HepG2 (cell line): ENCODE results near the gene RPL26. TPM values are rescaled to one million over a fixed set of nuclear protein-coding genes. Genes with fewer than 3 reads are reported as not detected.

Experiments
- ARHGAP35 ChIP-seq: sonication (generic); formaldehyde crosslinking; IDR thresholded peaks from 2 replicates; pipeline ENCODE4 v1.9.0; 2022; ENCODE audit warnings: mild to moderate bottlenecking, inconsistent platforms, moderate library complexity, missing genetic modification reagents, borderline replicate concordance
- ARID2 ChIP-seq: sonication (generic); formaldehyde crosslinking; IDR thresholded peaks from 2 replicates; pipeline ENCODE4 v1.8.1; 2022; ENCODE audit warnings: mild to moderate bottlenecking, missing genetic modification reagents, borderline replicate concordance
- ATM ChIP-seq: fragments of 450-650 bp; IDR thresholded peaks from 2 replicates; pipeline ENCODE4 v1.7.1; 2017; ENCODE audit warnings: mild to moderate bottlenecking, borderline replicate concordance
- FIP1L1 ChIP-seq: fragments of 200-400 bp; formaldehyde crosslinking; IDR thresholded peaks from 2 replicates; pipeline ENCODE4 v1.6.1; 2018; ENCODE audit warnings: low read depth, mild to moderate bottlenecking, low read length, moderate library complexity, borderline replicate concordance; ENCODE audit not compliant: insufficient read depth
- FOSL2 ChIP-seq: sonication (generic); formaldehyde crosslinking; IDR thresholded peaks from 2 replicates; pipeline ENCODE4 v1.4.0; 2020; ENCODE audit warnings: missing genetic modification reagents
- MAFF ChIP-seq: IDR thresholded peaks from 2 replicates; pipeline ENCODE4 v1.6.1; 2011; ENCODE audit warnings: low read depth, low read length, improper control_type of control experiment
- MED1 ChIP-seq: sonication (generic); formaldehyde crosslinking; IDR thresholded peaks from 2 replicates; pipeline ENCODE4 v1.4.0; 2020; ENCODE audit warnings: missing genetic modification reagents
- RBM39 ChIP-seq: fragments of 200-400 bp; formaldehyde crosslinking; IDR thresholded peaks from one replicate; pipeline ENCODE4 v1.6.1; 2018; ENCODE audit warnings: antibody characterized with exemption, mild to moderate bottlenecking, low read depth, low read length; ENCODE audit not compliant: poor library complexity, severe bottlenecking
- REPIN1 ChIP-seq: sonication (generic); formaldehyde crosslinking; IDR thresholded peaks from 2 replicates; pipeline ENCODE4 v1.8.0; 2022; ENCODE audit warnings: missing genetic modification reagents, low read depth, mild to moderate bottlenecking, borderline replicate concordance
- U2AF2 ChIP-seq: fragments of 200-400 bp; formaldehyde crosslinking; IDR thresholded peaks from 2 replicates; pipeline ENCODE4 v1.6.1; 2017; ENCODE audit warnings: low read depth, mild to moderate bottlenecking, low read length
- ZFAT ChIP-seq: sonication (generic); formaldehyde crosslinking; conservative IDR thresholded peaks from 2 replicates; pipeline ENCODE4 v1.8.1; 2023; ENCODE audit warnings: missing genetic modification reagents, inconsistent platforms
- ZFY ChIP-seq: sonication (generic); formaldehyde crosslinking; IDR thresholded peaks from 2 replicates; pipeline ENCODE4 v1.4.0; 2020; ENCODE audit warnings: missing genetic modification reagents
- ZNF264 ChIP-seq: sonication (generic); formaldehyde crosslinking; IDR thresholded peaks from 2 replicates; pipeline ENCODE4 v1.4.0; 2020; ENCODE audit warnings: missing genetic modification reagents
- ZNF30 ChIP-seq: sonication (generic); formaldehyde crosslinking; IDR thresholded peaks from 2 replicates; pipeline ENCODE4 v1.5.0; 2020; ENCODE audit warnings: mild to moderate bottlenecking, missing genetic modification reagents
- ZNF496 ChIP-seq: sonication (generic); formaldehyde crosslinking; IDR thresholded peaks from 2 replicates; pipeline ENCODE4 v1.8.1; 2023; ENCODE audit warnings: mild to moderate bottlenecking, moderate library complexity, missing genetic modification reagents; ENCODE audit not compliant: insufficient replicate concordance
- ZNF652 ChIP-seq: IDR thresholded peaks from 2 replicates; pipeline ENCODE4 v1.6.1; 2016; ENCODE audit warnings: low read depth, borderline replicate concordance
- polyA plus RNA-seq, 8 experiments: library from polyadenylated mRNA; depleted of rRNA in 3 of 8; stranded (reverse) in 7 of 8; unstranded in 1 of 8; fragments of >200 nt; fragmentation: Illumina TruSeq in 4 of 8; extraction: Trizol in 4 of 8; gene quantifications; 2 replicates each; pipeline versions ENCODE4 v1.2.1 to v1.2.3, GENCODE V29; 2011 to 2016; ENCODE audit warnings: low read depth in 4 of 8, missing spikeins in 1 of 8, mixed read lengths in 1 of 8; ENCODE audit not compliant: insufficient read depth in 1 of 8
- total RNA-seq, 5 experiments: library from RNA; depleted of rRNA; stranded (reverse); fragments of >200 nt; fragmentation: Illumina TruSeq; extraction: Trizol; gene quantifications; 2 replicates each; pipeline ENCODE4 v1.2.3, GENCODE V29; 2016; ENCODE audit warnings: low read depth in 1 of 5
- TF ChIP-seq, protein P1 (sequence below): sonication (generic); formaldehyde crosslinking; IDR thresholded peaks from 2 replicates; pipeline ENCODE4 v1.5.0; 2020; ENCODE audit warnings: mild to moderate bottlenecking, low read depth, missing genetic modification reagents, borderline replicate concordance
- TF ChIP-seq, protein P2 (sequence below): sonication (generic); formaldehyde crosslinking; IDR thresholded peaks from 2 replicates; pipeline ENCODE4 v1.4.0; 2020; ENCODE audit warnings: mild to moderate bottlenecking, low read depth, missing genetic modification reagents
- TF ChIP-seq, protein P3 (sequence below): IDR thresholded peaks from 2 replicates; pipeline ENCODE4 v1.6.1; 2016; ENCODE audit warnings: mild to moderate bottlenecking
- TF ChIP-seq, protein P4 (sequence below): sonication (generic); formaldehyde crosslinking; IDR thresholded peaks from 2 replicates; pipeline ENCODE4 v1.5.1; 2020; ENCODE audit warnings: missing genetic modification reagents, mild to moderate bottlenecking, borderline replicate concordance
- TF ChIP-seq, protein P5 (sequence below): sonication (generic); formaldehyde crosslinking; IDR thresholded peaks from 2 replicates; pipeline ENCODE4 v1.4.0; 2020; ENCODE audit warnings: missing genetic modification reagents; ENCODE audit errors: not compliant biosample characterization
- TF ChIP-seq, protein P6 (sequence below): sonication (generic); formaldehyde crosslinking; IDR thresholded peaks from 2 replicates; pipeline ENCODE4 v1.5.0; 2020; ENCODE audit warnings: missing genetic modification reagents

The RPL26 gene
- total and polyA plus RNA-seq, 2 of the 13 experiments (the other 11 are each of a cell fraction or from before 2014, with no cell fraction given): 2,817 to 3,529 TPM

DNA sequence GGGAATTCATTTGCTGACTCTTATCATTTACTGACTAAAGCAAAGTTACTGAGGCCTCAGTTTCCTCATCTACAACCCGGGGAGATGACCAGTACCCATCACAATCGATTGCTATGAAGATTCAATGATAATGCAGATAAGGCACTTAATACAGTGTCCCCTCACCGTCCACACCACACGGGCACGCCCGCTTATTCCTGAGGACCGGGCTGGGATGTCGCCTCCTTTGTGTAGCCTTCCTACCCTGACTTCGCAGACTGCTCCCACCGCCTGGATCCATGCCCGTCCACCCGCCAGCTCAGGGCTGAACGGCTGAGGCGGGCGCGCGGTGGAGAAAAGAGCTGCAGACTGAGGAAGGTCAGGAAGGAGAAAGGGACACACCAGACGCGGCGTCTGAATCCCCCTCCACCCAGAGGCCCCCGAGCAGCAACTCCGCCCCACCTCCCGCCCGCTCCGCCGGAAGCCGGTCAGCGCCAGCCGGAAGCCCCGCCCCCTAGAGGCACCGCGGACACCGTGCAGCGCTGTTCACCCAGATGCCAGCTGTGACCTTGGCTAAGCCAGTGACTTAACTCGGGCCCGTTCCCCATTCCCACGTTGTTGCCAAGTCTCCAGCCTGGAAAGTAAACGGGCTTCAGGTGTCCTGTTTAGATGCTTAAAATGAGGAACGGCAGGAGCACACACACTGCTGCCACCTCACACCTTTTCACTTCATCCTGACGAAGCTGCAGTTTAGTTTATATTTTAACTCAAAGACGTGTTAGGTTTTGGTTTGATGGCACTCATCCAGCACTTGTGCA lies 6.5 kb downstream of the RPL26 start, which contains the start of gene KRABD2 (continued):
- TF ChIP-seq ZNF30 (CRISPR knock-in tag) (no peak), ATM (no peak), ZNF652 (no peak), ZFAT (CRISPR knock-in tag) (no peak), ZNF496 (no peak), ZNF264 (CRISPR knock-in tag) (0 out of 2 replicates have a peak, but pooled peaks have one; percentile 20), REPIN1 (CRISPR knock-in tag) (peak; percentile 88; the same call in 1 of the 2 replicates), MAFF (no peak), U2AF2 (no peak), ZFY (0 out of 2 replicates have a peak, but pooled peaks have one; percentile 34), MED1 (CRISPR knock-in tag) (peak; percentile 76), RBM39 (peak; percentile 81), FIP1L1 (0 out of 2 replicates have a peak, but pooled peaks have one; percentile 54), FOSL2 (CRISPR knock-in tag) (peak; percentile 53), ARHGAP35 (CRISPR knock-in tag) (0 out of 2 replicates have a peak, but pooled peaks have one; percentile 24), ARID2 (CRISPR knock-in tag) (peak; percentile 66; the same call in 1 of the 2 replicates)
- TF ChIP-seq, protein P1, sequence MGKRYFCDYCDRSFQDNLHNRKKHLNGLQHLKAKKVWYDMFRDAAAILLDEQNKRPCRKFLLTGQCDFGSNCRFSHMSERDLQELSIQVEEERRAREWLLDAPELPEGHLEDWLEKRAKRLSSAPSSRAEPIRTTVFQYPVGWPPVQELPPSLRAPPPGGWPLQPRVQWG (CRISPR knock-in tag): no peak
- TF ChIP-seq, protein P2, sequence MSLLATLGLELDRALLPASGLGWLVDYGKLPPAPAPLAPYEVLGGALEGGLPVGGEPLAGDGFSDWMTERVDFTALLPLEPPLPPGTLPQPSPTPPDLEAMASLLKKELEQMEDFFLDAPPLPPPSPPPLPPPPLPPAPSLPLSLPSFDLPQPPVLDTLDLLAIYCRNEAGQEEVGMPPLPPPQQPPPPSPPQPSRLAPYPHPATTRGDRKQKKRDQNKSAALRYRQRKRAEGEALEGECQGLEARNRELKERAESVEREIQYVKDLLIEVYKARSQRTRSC (CRISPR knock-in tag): no peak
- TF ChIP-seq, protein P3, sequence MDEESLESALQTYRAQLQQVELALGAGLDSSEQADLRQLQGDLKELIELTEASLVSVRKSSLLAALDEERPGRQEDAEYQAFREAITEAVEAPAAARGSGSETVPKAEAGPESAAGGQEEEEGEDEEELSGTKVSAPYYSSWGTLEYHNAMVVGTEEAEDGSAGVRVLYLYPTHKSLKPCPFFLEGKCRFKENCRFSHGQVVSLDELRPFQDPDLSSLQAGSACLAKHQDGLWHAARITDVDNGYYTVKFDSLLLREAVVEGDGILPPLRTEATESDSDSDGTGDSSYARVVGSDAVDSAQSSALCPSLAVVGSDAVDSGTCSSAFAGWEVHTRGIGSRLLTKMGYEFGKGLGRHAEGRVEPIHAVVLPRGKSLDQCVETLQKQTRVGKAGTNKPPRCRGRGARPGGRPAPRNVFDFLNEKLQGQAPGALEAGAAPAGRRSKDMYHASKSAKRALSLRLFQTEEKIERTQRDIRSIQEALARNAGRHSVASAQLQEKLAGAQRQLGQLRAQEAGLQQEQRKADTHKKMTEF (CRISPR knock-in tag): peak; percentile 88
- TF ChIP-seq, protein P4, sequence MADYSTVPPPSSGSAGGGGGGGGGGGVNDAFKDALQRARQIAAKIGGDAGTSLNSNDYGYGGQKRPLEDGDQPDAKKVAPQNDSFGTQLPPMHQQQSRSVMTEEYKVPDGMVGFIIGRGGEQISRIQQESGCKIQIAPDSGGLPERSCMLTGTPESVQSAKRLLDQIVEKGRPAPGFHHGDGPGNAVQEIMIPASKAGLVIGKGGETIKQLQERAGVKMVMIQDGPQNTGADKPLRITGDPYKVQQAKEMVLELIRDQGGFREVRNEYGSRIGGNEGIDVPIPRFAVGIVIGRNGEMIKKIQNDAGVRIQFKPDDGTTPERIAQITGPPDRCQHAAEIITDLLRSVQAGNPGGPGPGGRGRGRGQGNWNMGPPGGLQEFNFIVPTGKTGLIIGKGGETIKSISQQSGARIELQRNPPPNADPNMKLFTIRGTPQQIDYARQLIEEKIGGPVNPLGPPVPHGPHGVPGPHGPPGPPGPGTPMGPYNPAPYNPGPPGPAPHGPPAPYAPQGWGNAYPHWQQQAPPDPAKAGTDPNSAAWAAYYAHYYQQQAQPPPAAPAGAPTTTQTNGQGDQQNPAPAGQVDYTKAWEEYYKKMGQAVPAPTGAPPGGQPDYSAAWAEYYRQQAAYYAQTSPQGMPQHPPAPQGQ (CRISPR knock-in tag): peak; percentile 93; the same call in 1 of the 2 replicates
- TF ChIP-seq, protein P5, sequence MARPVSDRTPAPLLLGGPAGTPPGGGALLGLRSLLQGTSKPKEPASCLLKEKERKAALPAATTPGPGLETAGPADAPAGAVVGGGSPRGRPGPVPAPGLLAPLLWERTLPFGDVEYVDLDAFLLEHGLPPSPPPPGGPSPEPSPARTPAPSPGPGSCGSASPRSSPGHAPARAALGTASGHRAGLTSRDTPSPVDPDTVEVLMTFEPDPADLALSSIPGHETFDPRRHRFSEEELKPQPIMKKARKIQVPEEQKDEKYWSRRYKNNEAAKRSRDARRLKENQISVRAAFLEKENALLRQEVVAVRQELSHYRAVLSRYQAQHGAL: no peak
- TF ChIP-seq, protein P6, sequence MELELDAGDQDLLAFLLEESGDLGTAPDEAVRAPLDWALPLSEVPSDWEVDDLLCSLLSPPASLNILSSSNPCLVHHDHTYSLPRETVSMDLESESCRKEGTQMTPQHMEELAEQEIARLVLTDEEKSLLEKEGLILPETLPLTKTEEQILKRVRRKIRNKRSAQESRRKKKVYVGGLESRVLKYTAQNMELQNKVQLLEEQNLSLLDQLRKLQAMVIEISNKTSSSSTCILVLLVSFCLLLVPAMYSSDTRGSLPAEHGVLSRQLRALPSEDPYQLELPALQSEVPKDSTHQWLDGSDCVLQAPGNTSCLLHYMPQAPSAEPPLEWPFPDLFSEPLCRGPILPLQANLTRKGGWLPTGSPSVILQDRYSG: no peak
